ENCODE measurements around the gene CSNK1D. TPM values are rescaled to one million over a fixed set of nuclear protein-coding genes. Genes with fewer than 3 reads are reported as not detected.

CSNK1D gene
- total and polyA plus RNA-seq, 10 of the 15 experiments (the other 5 are each of a cell fraction or from before 2014, with no cell fraction given) = 5.7 to 105 (median 58.1) TPM

DNA sequence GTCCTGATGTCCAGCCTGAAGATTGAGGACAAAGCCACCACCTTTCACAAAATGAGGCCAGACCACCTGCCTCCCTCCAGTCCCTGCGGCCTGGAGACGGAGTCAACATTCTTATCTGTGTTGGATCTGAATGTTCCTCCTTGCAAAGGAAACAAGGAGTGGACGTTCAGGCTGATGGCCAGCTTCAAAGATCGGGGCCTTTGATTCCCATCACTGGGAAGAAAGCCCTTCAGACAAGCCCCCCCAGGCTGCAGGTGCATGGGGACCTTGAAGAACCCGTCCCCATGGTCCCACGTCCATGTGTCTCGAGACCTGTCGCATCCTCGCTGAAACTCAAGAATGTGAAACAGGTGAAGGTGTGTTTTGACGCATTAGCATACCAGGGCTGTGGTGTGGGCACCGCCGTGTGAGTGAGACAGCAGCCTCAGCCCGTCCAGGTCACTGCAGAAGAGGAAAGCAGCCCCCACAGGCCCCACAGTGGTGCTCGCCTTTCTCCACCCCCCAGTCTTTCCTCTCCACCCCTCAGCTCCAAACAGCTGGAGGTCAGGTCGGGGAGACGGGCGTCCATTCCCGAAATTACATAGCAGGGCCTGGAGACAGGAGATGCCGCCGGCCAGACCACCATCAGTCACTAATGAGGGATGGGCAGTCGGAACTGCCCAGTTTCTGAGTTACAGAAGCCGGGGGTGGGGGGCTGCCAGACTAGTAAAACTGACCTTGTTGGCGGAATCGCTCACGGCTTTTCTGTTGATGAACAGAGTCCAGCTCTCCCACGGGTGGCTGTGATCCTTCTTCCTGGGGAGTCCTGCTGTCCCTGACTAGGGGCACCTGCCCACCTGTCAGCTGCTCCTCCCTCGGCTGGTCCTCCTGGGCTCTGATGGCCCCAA, 877 bp upstream of the CSNK1D start:
- peaks cover 39% of the 10 kb centered on the region for H3K79me2 ChIP-seq (ENCODE audit: control insufficient read depth, insufficient read depth, low read length)
- ATAC-seq (no peak), DNase-seq (ENCODE audit: low read depth, low spot score) (no peak), FAIRE-seq (no peak)
- H2AFZ ChIP-seq (ENCODE audit: control insufficient read depth, low read depth, low read length) = no peak overlapping the region
- no peak overlapping the region for H3K4me3 ChIP-seq
- TF ChIP-seq POLR2AphosphoS2 (IDR thresholded peaks at IDR 0.05; ENCODE audit: low read depth, low read length) (no peak), POLR2A (IDR thresholded peaks at IDR 0.05; ENCODE audit: low read depth, low read length) (no peak), MXI1 (IDR thresholded peaks at IDR 0.05; ENCODE audit: low read depth, low read length) (no peak), TAF1 (IDR thresholded peaks at IDR 0.05; ENCODE audit: borderline replicate concordance, low read depth, low read length) (no peak), POLR2AphosphoS5 (IDR thresholded peaks at IDR 0.05; ENCODE audit: low read length) (no peak), HDAC6 (IDR thresholded peaks at IDR 0.05; ENCODE audit: unreplicated experiment) (no peak), RB1 (IDR thresholded peaks at IDR 0.05; ENCODE audit: borderline replicate concordance) (no peak), NR2F1 (conservative IDR thresholded peaks at IDR 0.05) (no peak), DPF2 (IDR thresholded peaks at IDR 0.05) (no peak), KAT2A (conservative IDR thresholded peaks at IDR 0.05; ENCODE audit: control insufficient read depth, low read depth, low read length) (no peak)
- 55% methylated on average over 27 of the region's 27 CpGs for WGBS (ENCODE audit: insufficient coverage, insufficient replicate concordance, low lambda C conversion rate, missing lambda C conversion rate)
- H3K9ac ChIP-seq (ENCODE audit: control insufficient read depth, insufficient read depth, low read length) = no peak overlapping the region
- CTCF ChIA-PET = interaction anchor here (0.9 to 1.6 kb wide), 4 partner anchors 10 to 48 kb away, joined by 3 to 4 read pairs (median 4); no protein-coding TSS in a partner anchor
- RAD21 ChIA-PET (ENCODE audit: unreplicated experiment) = interaction anchor here (0.8 to 1.5 kb wide), 2 partner anchors 18 to 27 kb away, joined by 3 to 5 read pairs; no protein-coding TSS in a partner anchor
- POLR2A ChIA-PET = interaction anchor here (0.5 to 3.6 kb wide), 7 partner anchors 9 to 84 kb away, joined by 4 to 20 read pairs (median 7); no protein-coding TSS in a partner anchor
- intact Hi-C loops (cut with micrococcal nuclease; ENCODE audit: unreplicated experiment) = no loop called here
- SMC1A ChIA-PET (ENCODE audit: uncharacterized antibody, unreplicated experiment) = interaction anchor here (2.2 kb wide), 1 partner anchor 24 kb away, joined by 9 read pairs; no protein-coding TSS in a partner anchor
- H3K27ac ChIP-seq (ENCODE audit: control insufficient read depth, insufficient read depth) = no peak overlapping the region
- BruUV-seq (replicated peaks) = no TSS peak
- no peaks in the 10 kb centered on the region for H3K27me3 ChIP-seq (replicated peaks in 1 of 2; ENCODE audit: control insufficient read depth in 2 of 2, insufficient read depth in 2 of 2, low read length in 1 of 2)
- H4K20me1 ChIP-seq (ENCODE audit: control insufficient read depth, insufficient read depth) = peaks cover 13% of the 10 kb centered on the region
- peaks cover 7% of the 10 kb centered on the region in 2 experiments; a peak in 3 of 4 replicates for H3K36me3 ChIP-seq (ENCODE audit: control insufficient read depth in 2 of 2, insufficient read depth in 2 of 2, low read length in 1 of 2)
- peak overlapping the region; percentile 88; the same call in 1 of the 2 replicates for H3K4me2 ChIP-seq (ENCODE audit: control insufficient read depth, insufficient read depth)
- peaks cover 12% of the 10 kb centered on the region for H3K4me1 ChIP-seq (ENCODE audit: control insufficient read depth, insufficient read depth, low read length)
- H3K9me3 ChIP-seq (replicated peaks; ENCODE audit: control insufficient read depth, insufficient read depth, low read length) = no peaks in the 10 kb centered on the region
- in situ Hi-C loops (cut with MboI) = no loop called here

Data from GM12878 (cell line).